WI38 (cell line): ENCODE measurements around the gene FAM83D.
"Not testable (repeated sequence)": the region's sequence is repeated elsewhere in the genome, so short reads cannot be mapped to it uniquely, and the experiment has no call there.

Experiments used
- H3K4me3 ChIP-seq: 2 replicates; pipeline ENCODE4 v1.5.1; 2011; ENCODE audit warnings: low read depth, mild to moderate bottlenecking, control low read depth, low read length
- CTCF ChIP-seq: IDR thresholded peaks from 2 replicates; pipeline ENCODE4 v1.5.1; 2012; ENCODE audit warnings: low read depth, mild to moderate bottlenecking, control low read depth, low read length

FAM83D gene

DNA sequence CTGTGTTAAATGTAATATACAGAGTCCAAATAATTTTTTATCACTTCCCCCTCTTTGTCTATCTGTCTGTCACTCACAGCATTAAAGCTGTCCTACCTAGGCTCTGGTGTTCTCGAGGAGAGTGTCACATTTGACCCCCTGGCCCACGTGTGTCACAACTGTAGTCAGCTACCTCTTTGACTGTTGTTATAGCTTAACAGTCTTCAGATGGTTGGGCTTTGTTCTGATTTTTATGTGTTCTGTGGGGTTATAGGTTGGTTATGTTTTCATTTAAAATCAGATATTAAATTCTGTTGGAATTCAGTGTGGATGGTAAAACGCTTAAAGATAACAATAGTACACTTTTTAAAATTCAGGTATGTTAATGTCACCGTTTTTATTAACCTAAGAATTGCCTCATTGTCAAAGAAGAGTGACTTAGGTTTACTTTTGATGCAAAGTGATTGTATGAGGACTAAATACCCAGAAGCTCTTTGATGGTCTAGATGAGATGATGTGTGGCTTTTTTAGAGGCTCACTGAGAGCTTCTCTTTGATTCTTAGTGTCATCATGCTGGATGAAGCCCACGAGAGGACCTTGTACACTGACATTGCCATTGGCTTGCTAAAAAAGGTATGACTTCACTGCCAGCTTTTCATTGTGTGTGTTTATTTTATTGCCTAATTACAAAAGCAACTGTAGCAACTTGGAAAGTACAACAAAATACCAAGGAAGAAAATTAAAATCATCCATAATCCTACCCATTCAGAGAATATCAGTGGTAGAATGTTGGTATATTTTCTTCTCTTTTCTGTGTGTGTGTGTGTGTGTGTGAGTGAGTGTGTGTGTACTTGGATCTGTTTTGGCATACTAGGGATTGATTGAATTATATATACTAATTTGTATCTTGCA lies 65.8 kb downstream of the FAM83D start:
- no peak for TF ChIP-seq CTCF

DNA sequence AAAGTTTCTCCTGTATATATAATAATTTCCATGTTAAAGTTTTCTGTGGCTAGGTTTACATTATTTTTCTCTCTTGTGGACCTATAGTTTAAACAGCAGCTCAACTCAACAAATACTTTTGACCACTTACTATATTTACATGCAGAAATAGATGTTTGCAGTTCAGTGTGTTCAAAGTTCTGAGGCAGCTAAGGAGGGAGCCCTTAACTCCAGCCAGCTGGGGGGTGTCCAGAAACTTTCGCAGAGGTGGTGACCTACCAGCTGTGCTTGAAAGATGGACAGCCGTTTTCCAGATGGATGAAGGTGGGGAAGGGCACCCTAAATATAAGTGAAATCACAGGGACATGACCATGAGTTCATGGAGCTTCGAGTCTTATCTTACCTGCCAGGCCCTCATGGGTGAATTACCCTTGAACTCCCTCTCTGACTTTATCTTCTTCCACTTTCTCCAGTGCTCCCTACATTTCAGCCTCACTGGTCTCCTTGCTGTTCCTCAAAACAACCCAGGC lies 69.4 kb downstream of the FAM83D start:
- no peak overlapping the region for H3K4me3 ChIP-seq
- no peak for TF ChIP-seq CTCF

More for the DNA sequence above, 65.8 kb downstream of the FAM83D start:
- no peak overlapping the region for H3K4me3 ChIP-seq

GRCh38 chr20:38996866-38997265 lies 70.6 kb downstream of the FAM83D start:
- H3K4me3 ChIP-seq: not testable (repeated sequence)

DNA sequence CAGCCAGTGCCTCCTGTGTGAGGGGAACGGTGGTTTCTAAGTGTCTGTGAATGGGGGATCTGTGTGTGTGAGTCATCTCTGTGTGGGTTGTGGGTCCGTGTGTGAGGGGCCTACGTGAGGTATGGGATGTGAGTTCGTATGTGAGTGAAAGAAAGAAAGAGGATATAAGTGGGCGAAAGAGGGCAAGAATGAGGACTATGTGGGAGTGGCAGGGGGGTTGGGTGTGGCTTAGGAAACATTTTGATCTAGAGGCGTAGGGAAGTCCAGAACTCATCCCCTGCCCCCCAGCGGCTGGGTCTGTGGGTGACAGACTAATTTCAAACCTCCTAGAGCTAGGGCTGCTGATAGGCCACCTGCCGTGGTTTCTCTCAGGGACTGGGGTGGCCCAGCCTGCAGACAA lies 71.4 kb downstream of the FAM83D start:
- no peak overlapping the region for H3K4me3 ChIP-seq
- TF ChIP-seq CTCF: no peak

GRCh38 chr20:38999217-38999616 lies 73.0 kb downstream of the FAM83D start:
- TF ChIP-seq CTCF: no peak
- H3K4me3 ChIP-seq: no peak overlapping the region

DNA sequence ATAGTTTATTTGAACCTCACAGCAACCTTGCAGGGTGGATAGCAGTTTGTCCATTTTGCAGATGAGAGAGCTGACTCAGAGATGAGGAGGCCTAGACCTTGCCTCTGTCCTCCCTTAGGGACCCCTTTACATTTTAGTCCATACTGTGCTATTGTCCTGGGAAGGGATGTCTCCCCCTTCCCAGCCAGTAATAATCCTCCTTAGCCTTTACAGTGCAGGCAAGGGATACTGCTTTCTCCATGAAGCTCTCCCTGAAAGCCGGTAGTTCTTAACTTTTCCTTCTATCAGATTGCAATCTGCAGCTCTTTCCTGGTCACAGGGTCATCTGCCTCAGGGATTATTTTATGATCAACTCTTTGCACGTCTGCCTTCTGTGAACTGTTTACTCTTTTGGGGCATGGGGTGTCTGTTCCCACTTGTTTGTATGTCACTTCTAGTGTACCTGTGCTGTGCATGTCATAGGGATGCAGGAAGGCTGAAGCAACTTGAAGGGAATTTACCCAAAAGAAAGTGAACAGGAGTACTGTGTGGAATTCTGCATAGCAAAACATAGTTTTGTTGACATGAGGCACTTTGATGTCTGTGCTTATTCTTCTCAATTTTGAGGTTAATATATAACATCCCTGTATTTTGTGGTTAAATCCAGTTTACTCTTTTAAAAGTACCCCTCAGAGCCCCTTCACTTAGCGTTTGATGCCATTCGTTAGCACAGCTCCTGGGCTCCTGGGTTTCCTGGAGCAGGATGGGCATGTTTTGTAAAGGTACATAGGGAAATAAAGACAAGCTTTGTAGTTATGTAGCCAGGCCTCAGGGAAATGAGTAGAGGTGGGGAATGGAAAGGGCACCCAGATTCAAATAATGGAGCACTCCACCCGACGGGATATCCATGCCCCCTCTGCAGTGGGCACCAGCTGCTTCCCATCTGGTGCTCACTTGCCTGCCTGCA lies 74.0 kb downstream of the FAM83D start:
- no peak overlapping the region for H3K4me3 ChIP-seq
- no peak for TF ChIP-seq CTCF
